Activated CD8-positive, alpha-beta T cell treated with anti-CD3 and anti-CD28 coated beads, Interleukin-2, amount 10 ng/mL, durations not matched to agents 7 days and 5 days (primary cell): ENCODE measurements around the gene CDYL2. TPM values are rescaled to one million over a fixed set of nuclear protein-coding genes. Genes with fewer than 3 reads are reported as not detected.
"Not testable (repeated sequence)": the region's sequence is repeated elsewhere in the genome, so short reads cannot be mapped to it uniquely, and the experiment has no call there.

ENCODE experiments used
- ATAC-seq: fragments of 150-1000 bp; cut with Tn5 transposase; one replicate; pipeline ENCODE4 v1.10.0; 2021; ENCODE audit warnings: moderate library complexity
- CTCF ChIA-PET: fragments of 350-600 bp; sonication (Branson Sonifier 250); formaldehyde crosslinking; loops from one replicate; lab custom pipeline; 2021; ENCODE audit warnings: antibody characterized with exemption; lab: Charles Lee
- POLR2A ChIA-PET: fragments of 350-600 bp; sonication (Branson Sonifier 250); formaldehyde crosslinking; loops from one replicate; lab custom pipeline; 2021; ENCODE audit warnings: antibody characterized with exemption; lab: Charles Lee
- DNase-seq: peaks from one replicate; pipeline ENCODE4 v3.0.0-alpha.2; 2020
- H3K27ac Mint-ChIP-seq: one replicate; pipeline ENCODE4 v1.8.0; 2021; ENCODE audit warnings: mild to moderate bottlenecking, mixed read lengths
- H3K27me3 Mint-ChIP-seq: one replicate; pipeline ENCODE4 v1.8.0; 2021; ENCODE audit warnings: low read depth, mixed read lengths
- H3K36me3 Mint-ChIP-seq: one replicate; pipeline ENCODE4 v1.8.0; 2021; ENCODE audit warnings: low read depth, mixed read lengths
- H3K4me1 Mint-ChIP-seq: one replicate; pipeline ENCODE4 v1.8.0; 2021; ENCODE audit warnings: low read depth, mixed read lengths
- H3K4me3 Mint-ChIP-seq: one replicate; pipeline ENCODE4 v1.8.0; 2021; ENCODE audit warnings: mild to moderate bottlenecking, mixed read lengths
- H3K9me3 Mint-ChIP-seq: one replicate; pipeline ENCODE4 v1.8.0; 2022; ENCODE audit warnings: mixed read lengths; ENCODE audit not compliant: insufficient read depth
- total RNA-seq, 2 experiments: library from RNA; stranded (reverse); gene quantifications; one replicate each; pipeline ENCODE4 v1.2.3, GENCODE V29; 2021

CDYL2 gene
- total RNA-seq, 2 experiments from 2014 or later: 15.5 to 16.5 TPM

DNA sequence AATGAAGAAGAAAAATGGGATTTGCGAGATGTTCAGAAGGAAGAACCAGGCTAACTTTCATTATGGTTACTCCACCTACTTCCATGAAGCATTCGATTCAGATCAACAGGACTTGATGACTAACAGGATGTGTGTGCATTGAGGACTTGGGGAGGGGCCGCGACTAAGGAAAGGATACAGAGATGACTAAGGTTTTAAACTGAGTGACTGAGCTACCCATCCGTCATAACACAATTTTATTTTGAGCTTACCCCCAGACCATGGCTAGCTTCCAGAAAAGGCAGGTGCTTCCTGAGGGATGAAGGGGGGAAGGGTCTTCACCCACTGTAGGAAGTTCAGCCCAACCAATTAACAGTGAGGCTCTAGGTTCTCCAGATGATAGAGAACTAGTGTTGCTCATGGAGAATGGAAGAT lies 2.5 kb upstream of the CDYL2 start:
- ChIA-PET CTCF (interaction anchor here (1.3 to 4.9 kb wide), 2 partner anchors 227 to 280 kb away, joined by 4 to 37 read pairs; no protein-coding TSS in a partner anchor), POLR2A (interaction anchor here (0.9 kb wide), 1 partner anchor 226 kb away, joined by 3 read pairs; no protein-coding TSS in a partner anchor)
- ATAC-seq: peak; percentile 17
- DNase-seq: peak; percentile 67
- Mint-ChIP-seq H3K9me3 (peaks cover 8% of the 10 kb centered on the region), H3K4me1 (peaks cover 27% of the 10 kb centered on the region), H3K27ac (peak overlapping the region; percentile 64), H3K27me3 (peaks cover 11% of the 10 kb centered on the region), H3K4me3 (no peak overlapping the region), H3K36me3 (peaks cover 7% of the 10 kb centered on the region)

DNA sequence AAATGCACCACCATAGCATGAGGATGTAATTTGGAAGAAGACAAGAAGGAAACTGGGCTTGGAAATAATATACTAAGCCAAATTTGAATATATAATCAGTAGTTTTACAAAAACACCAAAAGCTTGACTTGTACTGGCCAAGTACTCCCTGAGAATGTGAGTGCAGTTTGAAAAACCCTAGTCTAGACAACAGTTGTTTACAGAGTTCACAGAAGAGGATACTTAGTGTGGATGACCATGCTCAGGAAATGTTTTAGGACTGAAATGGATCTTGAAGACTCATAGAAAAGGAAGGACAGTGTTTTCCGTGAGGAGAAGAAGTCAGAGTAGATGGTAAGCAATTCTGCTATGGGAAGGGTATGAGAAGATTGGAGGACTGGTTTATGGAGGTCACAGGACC lies 1.9 kb upstream of the CDYL2 start:
- Mint-ChIP-seq H3K4me3 (no peak overlapping the region), H3K36me3 (peaks cover 8% of the 10 kb centered on the region)

GRCh38 chr16:80804056-80804525 lies 307 bp downstream of the CDYL2 start:
- peak overlapping the region; percentile 89 for H3K4me3 Mint-ChIP-seq
- H3K27me3 Mint-ChIP-seq: peaks cover 12% of the 10 kb centered on the region
- H3K4me1 Mint-ChIP-seq: peaks cover 28% of the 10 kb centered on the region

More for the DNA sequence above, 1.9 kb upstream of the CDYL2 start:
- ATAC-seq (no peak), DNase-seq (no peak)
- CTCF ChIA-PET: interaction anchor here (1.3 to 4.9 kb wide), 2 partner anchors 226 to 279 kb away, joined by 4 to 37 read pairs; no protein-coding TSS in a partner anchor
- H3K27me3 Mint-ChIP-seq: peaks cover 12% of the 10 kb centered on the region
- peaks cover 3% of the 10 kb centered on the region for H3K9me3 Mint-ChIP-seq
- peaks cover 28% of the 10 kb centered on the region for H3K4me1 Mint-ChIP-seq
- POLR2A ChIA-PET: no interaction called here
- H3K27ac Mint-ChIP-seq: peak overlapping the region; percentile 64

GRCh38 chr16:80803339-80804055 lies 901 bp downstream of the CDYL2 start:
- H3K27me3 Mint-ChIP-seq: peaks cover 12% of the 10 kb centered on the region
- H3K4me1 Mint-ChIP-seq: peaks cover 28% of the 10 kb centered on the region
- POLR2A ChIA-PET: no interaction called here
- H3K36me3 Mint-ChIP-seq: peaks cover 8% of the 10 kb centered on the region
- CTCF ChIA-PET: no interaction called here
- H3K4me3 Mint-ChIP-seq: peak overlapping the region; percentile 89
- H3K9me3 Mint-ChIP-seq: peaks cover 3% of the 10 kb centered on the region
- peak; percentile 58 for DNase-seq
- H3K27ac Mint-ChIP-seq: peak overlapping the region; percentile 84
- peak; percentile 28 for ATAC-seq

More at GRCh38 chr16:80804056-80804525, 307 bp downstream of the CDYL2 start:
- H3K27ac Mint-ChIP-seq: peak overlapping the region; percentile 87
- DNase-seq: peak; percentile 66
- peaks cover 8% of the 10 kb centered on the region for H3K36me3 Mint-ChIP-seq
- H3K9me3 Mint-ChIP-seq: peaks cover 3% of the 10 kb centered on the region
- ATAC-seq: peak; percentile 62
- CTCF ChIA-PET: no interaction called here
- POLR2A ChIA-PET: no interaction called here

- ChIA-PET CTCF (interaction anchor here (3.8 kb wide), 1 partner anchor 276 kb away, joined by 17 read pairs; no protein-coding TSS in a partner anchor), POLR2A (interaction anchor here (0.6 kb wide), 1 partner anchor 15 kb away, joined by 3 read pairs; no protein-coding TSS in a partner anchor)
- H3K36me3 Mint-ChIP-seq: peaks cover 8% of the 10 kb centered on the region
- H3K4me1 Mint-ChIP-seq: peaks cover 28% of the 10 kb centered on the region
- peak overlapping the region; percentile 47 for H3K27ac Mint-ChIP-seq
- ATAC-seq: no peak
- H3K9me3 Mint-ChIP-seq: peaks cover 3% of the 10 kb centered on the region
- DNase-seq: no peak
- peak overlapping the region; percentile 65 for H3K4me3 Mint-ChIP-seq
- H3K27me3 Mint-ChIP-seq: peaks cover 12% of the 10 kb centered on the region
Observed at GRCh38 chr16:80802902-80803301, 1.5 kb downstream of the CDYL2 start.

DNA sequence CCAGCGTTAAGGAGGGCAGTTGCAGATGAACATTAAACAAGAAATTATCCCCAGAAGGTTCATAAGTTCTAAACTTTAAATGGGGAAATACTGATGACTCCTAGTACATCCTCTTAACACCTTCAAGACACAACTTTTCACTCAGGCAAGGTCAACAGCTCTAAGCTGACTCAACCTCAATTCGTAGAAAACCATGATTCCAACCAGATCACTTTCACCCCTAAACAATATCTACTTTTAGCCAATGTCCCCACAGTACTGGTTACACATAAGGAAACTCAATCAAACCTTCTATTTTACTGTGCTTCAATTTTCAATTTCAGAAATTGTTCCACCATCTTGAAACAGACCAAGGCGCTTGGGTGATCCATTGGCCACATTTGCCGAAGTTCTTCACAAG lies 2.3 kb downstream of the CDYL2 start:
- no peak overlapping the region for H3K27ac Mint-ChIP-seq

DNA sequence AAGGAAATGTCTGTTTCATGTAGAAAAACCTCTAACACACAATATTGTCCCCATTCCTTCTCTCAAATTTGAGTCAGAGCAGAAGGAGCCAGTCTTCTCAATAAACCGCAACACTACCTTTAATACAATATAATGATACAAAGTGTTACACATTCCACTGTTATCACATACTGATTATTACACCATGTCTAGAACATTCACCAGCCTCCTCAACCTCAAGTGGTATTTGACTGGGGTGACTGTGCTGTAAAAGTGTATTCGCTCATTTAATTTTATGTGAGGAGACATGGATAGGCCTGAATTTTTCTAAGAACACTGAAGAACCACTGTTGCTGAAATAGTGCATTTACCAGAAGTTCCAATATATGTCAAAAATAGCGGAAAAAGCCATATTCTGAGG lies 10.3 kb downstream of the CDYL2 start:
- Mint-ChIP-seq H3K9me3 (no peaks in the 10 kb centered on the region), H3K36me3 (no peaks in the 10 kb centered on the region), H3K4me3 (no peak overlapping the region), H3K4me1 (no peaks in the 10 kb centered on the region), H3K27me3 (no peaks in the 10 kb centered on the region), H3K27ac (no peak overlapping the region)
- ChIA-PET POLR2A (no interaction called here), CTCF (no interaction called here)
- no peak for DNase-seq
- no peak for ATAC-seq

More for the DNA sequence above, 2.3 kb downstream of the CDYL2 start:
- Mint-ChIP-seq H3K27me3 (peaks cover 12% of the 10 kb centered on the region), H3K4me1 (peaks cover 24% of the 10 kb centered on the region), H3K9me3 (peaks cover 3% of the 10 kb centered on the region), H3K36me3 (peaks cover 8% of the 10 kb centered on the region), H3K4me3 (peak overlapping the region; percentile 65)
- no peak for DNase-seq
- ChIA-PET POLR2A (no interaction called here), CTCF (interaction anchor here (3.8 kb wide), 1 partner anchor 275 kb away, joined by 17 read pairs; no protein-coding TSS in a partner anchor)
- no peak for ATAC-seq

DNA sequence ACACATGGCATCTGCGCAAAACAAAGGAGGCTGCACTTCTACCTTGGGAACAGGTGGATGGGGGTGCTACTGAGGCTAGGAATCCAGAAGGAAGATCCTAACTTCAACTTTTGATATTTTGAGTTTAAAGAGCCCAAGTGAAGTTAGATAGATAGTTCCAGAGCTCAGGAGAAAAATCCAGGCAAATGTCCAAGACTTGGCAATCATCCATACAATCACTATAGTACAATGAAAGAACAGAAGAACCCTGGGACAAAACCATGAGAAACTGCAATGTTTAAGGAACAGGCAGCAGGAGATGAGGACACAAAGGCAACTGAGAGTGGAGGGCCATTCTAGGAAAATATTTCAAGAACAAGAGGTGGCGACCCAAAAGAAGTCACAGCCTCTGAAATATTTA lies 12.4 kb downstream of the CDYL2 start:
- no peaks in the 10 kb centered on the region for H3K4me1 Mint-ChIP-seq
- H3K9me3 Mint-ChIP-seq: no peaks in the 10 kb centered on the region
- DNase-seq: no peak
- no peaks in the 10 kb centered on the region for H3K27me3 Mint-ChIP-seq
- no peak overlapping the region for H3K27ac Mint-ChIP-seq
- no peak for ATAC-seq
- H3K4me3 Mint-ChIP-seq: no peak overlapping the region
- ChIA-PET POLR2A (no interaction called here), CTCF (no interaction called here)
- H3K36me3 Mint-ChIP-seq: no peaks in the 10 kb centered on the region

GRCh38 chr16:80791411-80791810 lies 13.0 kb downstream of the CDYL2 start:
- DNase-seq (no peak), ATAC-seq (no peak)
- ChIA-PET POLR2A (no interaction called here), CTCF (no interaction called here)
- H3K4me1 Mint-ChIP-seq: no peaks in the 10 kb centered on the region
- peaks cover under 1% of the 10 kb centered on the region for H3K9me3 Mint-ChIP-seq
- H3K4me3 Mint-ChIP-seq: no peak overlapping the region
- no peaks in the 10 kb centered on the region for H3K27me3 Mint-ChIP-seq
- H3K27ac Mint-ChIP-seq: no peak overlapping the region
- no peaks in the 10 kb centered on the region for H3K36me3 Mint-ChIP-seq

GRCh38 chr16:80790751-80791150 lies 13.6 kb downstream of the CDYL2 start:
- H3K27ac Mint-ChIP-seq: no peak overlapping the region
- POLR2A ChIA-PET: no interaction called here
- no peaks in the 10 kb centered on the region for H3K4me1 Mint-ChIP-seq
- peaks cover 6% of the 10 kb centered on the region for H3K36me3 Mint-ChIP-seq
- no peak for ATAC-seq
- no peaks in the 10 kb centered on the region for H3K27me3 Mint-ChIP-seq
- CTCF ChIA-PET: no interaction called here
- DNase-seq: no peak
- no peak overlapping the region for H3K4me3 Mint-ChIP-seq
- peaks cover 7% of the 10 kb centered on the region for H3K9me3 Mint-ChIP-seq

DNA sequence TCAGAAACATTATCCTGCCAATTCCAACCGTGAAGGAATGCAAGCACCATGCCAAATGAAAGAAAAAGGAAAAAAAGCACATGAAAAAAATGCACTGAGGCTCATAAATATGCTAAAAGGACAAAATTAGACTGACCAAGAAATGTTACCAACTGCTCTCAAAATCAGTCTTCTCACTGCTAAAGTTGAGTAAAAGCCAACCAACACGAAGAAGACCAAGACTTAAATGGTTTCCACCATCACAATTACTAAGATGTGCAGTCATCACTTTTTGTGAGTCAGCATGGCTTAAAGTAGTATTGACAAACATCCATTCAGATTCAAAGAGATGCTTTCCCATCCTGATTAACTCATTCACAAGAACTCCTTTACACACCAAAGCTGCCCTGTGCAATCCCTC lies 16.4 kb downstream of the CDYL2 start:
- no peak overlapping the region for H3K27ac Mint-ChIP-seq
- no peaks in the 10 kb centered on the region for H3K27me3 Mint-ChIP-seq
- H3K4me1 Mint-ChIP-seq: no peaks in the 10 kb centered on the region
- peaks cover 9% of the 10 kb centered on the region for H3K36me3 Mint-ChIP-seq
- ATAC-seq (no peak), DNase-seq (no peak)
- POLR2A ChIA-PET: interaction anchor here (0.6 kb wide), 1 partner anchor 15 kb away, joined by 3 read pairs; no protein-coding TSS in a partner anchor
- CTCF ChIA-PET: no interaction called here
- H3K9me3 Mint-ChIP-seq: peaks cover 13% of the 10 kb centered on the region
- no peak overlapping the region for H3K4me3 Mint-ChIP-seq

- DNase-seq, POLR2A ChIA-PET, H3K4me1 Mint-ChIP-seq, ATAC-seq, H3K36me3 Mint-ChIP-seq, CTCF ChIA-PET, H3K27ac Mint-ChIP-seq, H3K4me3 Mint-ChIP-seq, H3K27me3 Mint-ChIP-seq: not testable (repeated sequence)
- H3K9me3 Mint-ChIP-seq: peaks cover 27% of the 10 kb centered on the region
Observed at GRCh38 chr16:80786561-80786960, 17.8 kb downstream of the CDYL2 start.
